Raji (cell line): ENCODE results near the gene HEATR1.

Experiments used
- POLR2A ChIP-seq: IDR thresholded peaks from 2 replicates; pipeline ENCODE4 v1.6.1; 2011; ENCODE audit warnings: low read depth, low read length, control low read depth; ENCODE audit not compliant: insufficient read depth

The HEATR1 gene

GRCh38 chr1:236502972-236503639 lies 101.2 kb downstream of the HEATR1 start:
- no peak for TF ChIP-seq POLR2A

GRCh38 chr1:236502579-236502971 lies 101.7 kb downstream of the HEATR1 start:
- no peak for TF ChIP-seq POLR2A

- TF ChIP-seq POLR2A, result no peak
Observed at GRCh38 chr1:236501093-236501492, 103.2 kb downstream of the HEATR1 start.
